ENCODE measurements around the gene GLS2.

Gene GLS2

DNA sequence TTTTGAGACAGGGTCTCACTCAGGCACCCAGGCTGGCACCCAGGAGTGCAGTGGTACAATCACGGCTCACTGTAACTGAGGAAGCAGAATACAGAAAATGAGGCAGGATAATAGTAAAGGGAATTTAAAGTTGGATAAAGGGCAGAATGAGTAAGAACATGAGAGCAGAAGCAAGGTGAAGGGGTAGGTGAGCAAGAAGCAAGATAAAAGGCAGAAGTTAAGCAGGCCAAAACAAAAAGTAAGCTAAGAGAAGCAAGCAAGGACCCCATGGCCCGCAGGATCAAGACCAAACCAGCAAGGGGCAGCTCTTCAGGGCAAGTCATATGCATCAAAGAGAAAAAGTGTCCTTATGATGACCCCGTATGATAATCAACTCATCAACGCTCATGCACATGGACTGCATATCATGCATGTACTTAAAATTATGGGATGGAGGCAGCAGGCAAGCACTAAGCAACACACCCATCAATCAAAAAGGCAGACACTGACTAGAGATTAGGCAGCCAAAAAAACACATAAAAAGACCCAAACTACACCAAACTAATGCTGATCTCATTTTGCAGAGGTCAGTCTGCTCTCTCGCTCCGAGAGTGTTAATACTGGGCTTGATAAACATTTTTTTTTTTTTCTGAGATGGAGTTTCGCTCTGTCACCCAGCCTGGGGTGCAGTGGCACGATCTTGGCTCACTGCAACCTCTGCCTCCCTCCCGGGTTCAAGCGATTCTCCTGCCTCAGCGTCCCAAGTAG lies 50.4 kb downstream of the GLS2 start:
- no peak for DNase-seq

DNA sequence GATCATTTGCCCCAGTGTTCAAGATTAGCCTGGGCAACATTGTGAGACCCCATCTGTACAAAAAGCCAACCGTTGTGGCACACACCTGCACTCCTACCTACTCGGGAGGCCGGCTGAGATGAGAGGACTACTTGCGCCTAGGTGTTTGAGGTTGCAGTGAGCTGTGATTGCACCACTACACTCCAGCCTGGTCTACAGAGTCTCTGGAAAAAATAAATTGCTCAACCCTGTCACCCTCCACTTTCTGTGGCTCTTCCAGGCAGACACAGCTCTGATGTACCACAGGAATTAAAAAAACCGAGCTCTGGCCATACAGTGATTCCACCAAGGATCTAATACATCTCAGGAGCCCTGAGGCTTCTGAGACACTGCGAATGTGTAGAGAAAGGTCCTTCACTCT lies 53.1 kb downstream of the GLS2 start:
- no peak for DNase-seq

DNA sequence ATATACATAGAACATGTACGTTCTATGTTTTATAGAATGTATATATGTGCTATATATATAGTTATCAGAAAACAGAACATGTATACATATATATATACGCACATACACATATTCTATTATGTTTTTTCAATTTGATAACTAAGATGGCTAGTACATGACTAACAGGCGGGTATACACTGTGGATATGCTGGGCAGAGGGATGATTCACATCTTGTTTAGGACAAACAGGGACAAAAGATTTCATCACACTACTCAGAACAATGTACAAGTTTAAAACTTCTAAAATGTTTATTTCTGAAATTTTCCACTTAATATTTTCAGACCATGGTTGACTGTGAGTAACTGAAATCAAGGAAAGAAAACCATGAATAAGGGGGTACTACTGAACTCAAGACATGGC lies 56.1 kb downstream of the GLS2 start:
- DNase-seq: no peak

DNA sequence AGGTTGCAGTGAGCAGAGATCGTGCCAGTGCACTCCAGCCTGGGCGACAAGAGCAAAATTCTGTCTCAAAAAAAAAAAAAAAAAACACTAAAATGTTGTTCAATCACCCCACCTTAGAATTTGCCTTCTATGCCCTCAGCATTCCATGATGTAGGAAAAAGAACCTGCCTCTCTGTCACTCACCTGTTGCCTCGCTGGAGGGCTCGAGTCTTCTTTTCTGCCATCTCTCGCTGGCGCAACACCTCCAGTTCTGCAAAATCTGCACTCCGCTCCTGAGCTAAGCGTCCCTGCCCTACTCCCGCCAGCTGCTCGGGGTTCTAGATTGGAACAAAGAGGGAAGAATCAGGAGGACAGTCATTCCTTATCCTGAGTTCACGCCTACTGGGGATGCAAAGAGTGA lies 56.7 kb downstream of the GLS2 start:
- no peak for DNase-seq

DNA sequence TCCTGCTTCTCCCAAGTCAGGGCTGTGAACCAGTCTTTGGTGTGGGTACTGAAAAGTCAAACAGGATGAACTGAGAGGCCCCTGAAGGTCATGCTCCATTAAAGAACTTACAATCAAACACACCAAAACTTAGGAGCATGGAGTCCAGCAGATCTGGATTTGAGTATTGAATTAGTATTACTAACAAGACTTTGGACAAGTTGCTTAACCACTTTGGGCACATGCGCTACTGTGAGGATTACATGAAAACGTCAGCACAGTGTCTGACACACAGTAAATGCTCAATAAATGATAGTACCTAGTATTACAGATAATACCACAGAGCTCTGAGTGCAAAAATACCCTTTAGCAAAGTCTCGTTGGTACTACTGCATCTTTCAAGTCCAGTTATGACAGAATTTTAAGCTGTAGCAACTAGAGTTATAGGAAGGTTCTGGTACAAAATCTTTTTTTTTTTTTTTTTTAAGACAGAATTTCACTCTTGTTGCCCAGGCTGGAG lies 62.0 kb downstream of the GLS2 start:
- no peak for DNase-seq

DNA sequence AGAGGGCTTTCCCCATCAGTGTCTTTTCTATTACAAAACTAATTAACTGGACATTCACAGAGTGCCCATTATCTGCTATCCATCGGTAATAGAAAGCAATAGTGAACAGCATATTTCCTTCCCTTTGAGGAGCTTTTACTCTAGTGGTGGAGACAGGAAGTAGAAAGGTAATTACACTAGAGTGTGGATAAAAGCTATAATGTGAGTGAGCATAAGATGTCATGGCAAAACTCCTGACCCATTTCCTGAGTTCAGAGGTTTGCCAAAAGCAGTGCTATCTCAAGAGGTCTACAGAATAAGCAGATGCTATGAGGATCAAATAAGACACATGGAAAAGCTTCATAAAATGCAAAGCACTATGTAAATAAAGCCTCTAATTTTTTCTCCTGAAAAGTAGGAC lies 62.8 kb downstream of the GLS2 start:
- DNase-seq: no peak

Data from activated CD4-positive, alpha-beta T cell treated with anti-CD3 and anti-CD28 coated beads, Interleukin-2, amount 50 U/mL, for 48 hours (primary cell).